ENCODE results near the gene RPL34.

Gene RPL34

DNA sequence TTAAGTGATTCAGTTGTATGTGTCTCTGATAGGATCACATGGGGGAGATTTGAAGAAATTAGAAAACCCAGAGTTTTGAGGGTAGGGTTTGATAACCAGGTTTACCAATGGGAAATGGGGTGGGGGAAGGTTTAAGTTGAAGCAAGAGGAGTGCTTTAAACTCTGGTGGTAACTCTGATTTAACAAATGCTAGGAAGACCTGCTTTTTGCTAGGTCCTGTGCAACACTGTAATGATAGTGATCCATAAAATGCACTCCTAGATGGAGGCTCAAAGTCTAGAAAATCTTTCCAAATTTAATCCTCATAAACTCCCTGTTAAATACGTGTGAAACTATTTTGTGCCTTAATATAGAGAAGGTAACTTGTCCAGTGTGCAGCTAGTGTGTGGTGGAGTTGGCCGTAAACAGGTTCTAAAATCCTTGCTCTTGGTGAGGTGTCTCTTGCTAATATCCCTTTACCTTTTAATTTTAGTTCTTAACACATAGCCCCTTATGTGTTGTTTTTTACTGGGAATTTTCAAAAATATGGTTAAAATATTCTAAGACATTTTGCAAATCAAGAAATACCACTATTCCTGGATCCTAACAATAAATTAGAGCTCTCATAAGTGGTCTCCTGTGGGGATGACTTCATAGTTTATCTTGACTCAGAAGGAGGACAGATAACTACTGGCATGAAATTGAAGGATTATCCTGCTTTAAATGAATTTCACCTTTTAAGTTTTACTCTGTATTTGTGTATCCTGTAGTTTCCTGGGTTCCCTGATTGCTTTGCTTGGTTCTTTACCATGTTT lies 4.1 kb downstream of the RPL34 start:
- no peak for DNase-seq (ENCODE audit: low spot score)

DNA sequence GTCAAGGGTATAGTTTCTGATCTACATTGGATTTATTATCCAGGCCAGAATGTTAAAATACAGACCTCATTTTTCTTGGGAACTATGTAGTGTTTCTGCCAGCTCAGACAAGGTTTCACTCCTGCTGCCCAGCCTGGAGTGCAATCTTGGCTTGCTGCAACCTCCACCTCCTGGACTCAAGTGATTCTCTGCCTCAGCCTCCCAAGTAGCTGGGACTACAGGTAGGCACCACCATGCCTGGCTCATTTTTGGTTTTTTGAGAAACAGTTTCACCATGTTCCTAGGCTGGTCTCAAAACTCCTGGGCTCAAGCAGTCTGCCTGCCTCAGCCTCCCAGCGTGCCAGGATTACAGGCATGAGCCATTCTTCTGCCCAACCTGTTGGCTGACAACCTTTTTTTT lies 5.7 kb downstream of the RPL34 start:
- no peak for DNase-seq (ENCODE audit: low spot score)

DNA sequence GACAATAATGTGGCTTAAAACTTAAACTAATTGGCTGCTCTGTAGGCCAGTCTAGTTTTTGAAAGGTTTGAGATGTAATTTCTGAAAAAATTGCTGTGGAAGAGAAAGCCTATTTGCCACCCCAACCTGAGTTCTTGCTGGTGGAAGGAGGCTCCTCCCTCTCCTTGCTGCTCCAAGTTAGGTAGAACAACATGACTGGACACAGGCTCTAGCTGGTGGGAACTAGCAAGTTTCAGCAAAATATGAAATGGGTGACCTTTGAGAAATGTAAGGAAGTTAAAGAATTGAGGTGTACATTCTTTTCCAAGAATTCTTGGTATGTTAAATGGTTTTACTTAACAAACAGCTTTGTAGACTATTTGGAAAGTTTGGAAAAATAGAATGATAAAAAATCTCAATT lies 8.0 kb downstream of the RPL34 start:
- DNase-seq (ENCODE audit: low spot score) = no peak

DNA sequence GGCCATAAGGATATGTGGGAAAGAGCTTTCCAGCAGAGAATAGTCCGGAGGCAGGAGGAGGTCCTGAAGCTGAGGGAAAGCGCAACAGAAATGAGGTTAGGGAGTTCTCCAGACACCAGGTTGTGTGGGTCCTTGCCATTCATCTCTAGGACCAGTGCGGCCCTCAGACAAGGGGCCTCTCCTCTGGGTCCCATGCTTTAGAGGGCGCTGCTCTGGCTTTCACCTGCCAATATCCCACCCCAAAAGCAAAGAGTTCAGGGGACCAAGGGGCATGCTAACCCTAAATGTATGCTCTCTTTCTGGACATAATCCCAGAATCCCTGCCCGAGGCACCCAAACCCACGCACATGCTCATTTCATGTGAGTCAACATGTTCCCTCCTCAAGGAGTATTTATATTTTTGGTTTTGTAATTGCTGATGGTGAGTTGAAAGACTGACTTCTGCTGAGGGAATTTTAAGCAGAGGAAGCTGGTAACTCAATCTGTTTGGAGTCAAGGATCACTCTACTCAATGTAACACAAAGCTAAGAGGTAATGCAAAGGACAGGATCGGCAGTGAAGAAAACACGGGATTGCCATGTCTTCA lies 14.8 kb downstream of the RPL34 start:
- DNase-seq (ENCODE audit: low spot score) = no peak

DNA sequence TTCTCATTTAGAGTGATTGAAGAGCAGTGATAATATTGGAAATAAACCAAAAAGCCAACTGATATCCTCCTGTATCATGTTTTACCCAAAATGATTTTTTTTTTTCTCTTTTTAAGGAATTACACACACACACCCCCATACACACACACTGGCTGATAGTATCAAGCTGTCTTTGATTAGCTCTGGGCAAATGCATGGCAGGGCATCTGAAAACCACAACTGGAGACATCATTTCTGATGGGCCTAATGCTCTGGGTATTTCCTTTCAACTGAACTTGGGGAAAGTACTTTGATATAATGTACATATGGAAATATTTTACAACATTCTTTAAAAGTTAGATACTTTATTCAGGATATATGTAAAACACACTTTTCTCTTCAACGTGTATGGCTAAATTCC lies 15.9 kb downstream of the RPL34 start:
- no peak for DNase-seq (ENCODE audit: low spot score)

DNA sequence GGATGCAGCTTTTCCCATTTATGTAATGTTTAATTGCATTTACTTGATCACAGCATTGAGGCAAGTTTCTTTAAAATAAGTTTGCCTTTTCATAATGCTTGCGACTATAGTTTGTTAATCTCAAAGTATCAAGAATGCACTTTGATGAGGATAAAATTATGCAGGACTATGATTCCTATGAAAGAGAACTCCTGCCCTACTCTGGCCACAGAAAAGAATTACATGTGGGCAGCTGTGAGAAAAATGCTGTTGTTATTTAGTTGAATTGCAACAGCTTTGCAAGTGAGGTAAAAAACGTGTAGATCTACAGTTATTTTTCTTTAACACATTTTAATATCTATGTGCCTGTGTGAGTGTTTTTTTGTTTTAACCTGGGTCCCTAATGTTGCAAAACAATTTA lies 17.5 kb downstream of the RPL34 start:
- no peak for DNase-seq (ENCODE audit: low spot score)

DNA sequence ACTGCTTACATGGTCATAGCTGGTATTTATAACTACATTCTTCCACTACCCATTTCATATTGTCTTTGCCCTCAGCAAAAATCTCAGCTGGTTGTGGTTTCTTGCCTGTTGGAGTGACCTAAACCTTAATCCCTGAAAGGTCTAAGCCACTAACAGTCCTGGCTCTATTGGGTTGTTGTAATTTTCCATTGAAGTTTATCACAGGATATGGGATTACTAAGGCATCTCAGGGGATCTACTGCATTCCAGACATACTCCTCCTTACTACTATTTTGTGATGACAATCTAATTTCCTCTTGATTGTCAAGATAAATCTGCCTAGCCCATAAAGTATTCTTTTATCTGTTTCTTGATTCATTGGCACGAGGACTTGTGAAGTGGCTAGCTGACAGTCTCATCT lies 23.9 kb downstream of the RPL34 start:
- no peak for DNase-seq (ENCODE audit: low spot score)

DNA sequence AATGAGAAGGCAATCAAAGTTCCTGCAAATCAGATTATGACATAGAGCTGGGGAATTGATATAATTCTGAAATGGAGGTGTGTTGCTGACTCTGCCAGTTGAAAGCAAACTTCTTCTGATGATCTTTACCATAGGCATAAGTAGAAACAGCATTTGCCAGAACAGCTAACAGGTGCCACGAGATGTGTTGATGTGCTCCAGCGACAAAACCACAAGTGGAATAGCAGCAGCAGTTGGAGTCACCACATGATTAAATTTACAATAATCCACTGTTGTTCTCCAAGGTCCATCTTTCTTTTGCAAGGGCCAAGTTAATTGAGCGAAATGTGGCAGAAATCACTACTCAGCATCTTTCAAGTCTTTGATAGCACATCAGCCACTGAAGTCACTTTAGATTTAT lies 26.3 kb downstream of the RPL34 start:
- DNase-seq (ENCODE audit: low spot score) = no peak

DNA sequence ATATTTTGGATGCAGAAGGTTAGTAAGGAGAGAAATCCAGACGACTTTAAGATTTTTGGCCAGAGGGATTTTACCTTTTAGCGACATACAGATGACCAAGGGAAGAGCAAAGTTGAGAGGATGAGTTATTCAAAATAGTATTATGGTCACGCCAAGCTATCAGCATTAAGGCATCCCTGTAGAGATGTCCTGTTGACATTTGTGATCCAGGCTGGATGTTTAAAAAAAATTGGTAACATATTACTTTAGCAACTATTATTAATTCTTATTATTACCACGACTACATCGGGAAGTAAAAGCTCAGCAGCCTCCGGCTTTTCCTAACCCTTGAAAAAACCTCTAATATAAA lies 29.5 kb downstream of the RPL34 start:
- no peak for DNase-seq (ENCODE audit: low spot score)

DNA sequence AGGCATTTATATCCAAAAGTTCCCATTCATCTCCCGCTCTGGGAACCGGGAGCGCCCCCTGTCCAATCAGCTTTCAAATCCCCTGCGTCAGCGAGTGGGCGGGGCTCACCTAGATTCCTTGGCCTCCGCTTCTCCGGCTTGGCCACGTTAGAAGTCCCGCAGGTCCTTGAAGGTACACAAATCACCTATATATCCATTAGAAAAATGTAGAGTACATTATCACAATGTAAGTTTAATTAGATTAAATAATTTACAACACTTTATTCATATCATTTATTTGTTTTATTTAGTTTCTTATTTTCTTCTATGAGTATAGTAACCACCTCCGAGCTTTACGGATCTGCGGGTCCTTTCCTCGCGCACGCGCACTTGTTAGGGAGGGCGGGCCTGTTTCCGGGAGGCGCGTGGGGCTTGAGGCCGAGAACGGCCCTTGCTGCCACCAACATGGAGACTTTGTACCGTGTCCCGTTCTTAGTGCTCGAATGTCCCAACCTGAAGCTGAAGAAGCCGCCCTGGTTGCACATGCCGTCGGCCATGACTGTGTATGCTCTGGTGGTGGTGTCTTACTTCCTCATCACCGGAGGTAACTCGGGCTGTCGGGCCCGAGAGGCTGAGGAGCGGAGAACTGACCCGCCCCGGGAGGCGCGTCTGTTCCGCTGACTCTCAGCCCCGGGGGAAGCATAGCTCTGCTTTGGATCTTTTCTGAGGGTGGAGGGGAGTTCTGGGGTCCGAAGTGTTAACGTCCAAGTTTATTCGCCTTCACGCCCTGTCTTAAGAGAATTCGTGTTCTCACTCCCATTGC lies 30.0 kb downstream of the RPL34 start, which contains the start of gene OSTC:
TSS of gene OSTC (plus strand) at position 388 of the 802 bp plus-strand sequence. CDS start at position 445, 57 bp downstream.
- DNase-seq (ENCODE audit: low spot score) = peak; percentile 96

DNA sequence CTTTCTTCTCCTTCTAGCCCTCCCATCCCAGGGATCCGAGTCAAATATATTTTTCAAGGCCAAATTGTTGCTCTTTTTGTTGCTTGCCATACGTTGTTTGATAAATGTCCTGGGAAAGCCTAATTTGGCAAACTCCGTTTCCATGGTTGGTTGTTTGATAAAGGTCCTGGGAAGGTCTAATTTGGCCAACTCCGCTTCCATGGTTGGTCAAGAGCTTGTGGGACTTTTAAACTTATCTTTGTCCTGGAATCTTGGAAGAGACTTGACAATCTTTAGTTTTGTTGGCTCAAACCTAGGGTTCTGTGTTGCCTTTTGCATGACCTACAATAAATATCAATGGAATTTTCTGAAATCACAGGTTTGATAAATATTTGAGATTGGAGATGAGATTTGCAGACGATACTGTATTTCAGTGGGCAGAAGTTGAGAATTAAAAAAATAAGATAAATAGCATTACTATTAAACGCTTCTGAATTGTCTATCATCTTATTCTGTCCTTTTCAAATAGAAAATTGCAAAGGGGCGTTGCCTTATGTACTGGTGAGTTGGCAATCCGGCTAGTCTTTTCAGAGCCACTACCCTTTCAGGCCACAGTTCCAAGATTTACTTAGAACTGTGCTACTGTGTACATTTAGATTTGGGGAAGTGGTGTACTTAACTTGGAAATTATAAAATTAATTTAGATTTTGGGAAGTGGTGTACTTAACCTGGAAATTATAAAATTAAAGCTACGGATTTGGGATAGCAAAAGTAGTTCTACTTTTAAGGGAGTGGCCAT lies 30.8 kb downstream of the RPL34 start:
- DNase-seq (ENCODE audit: low spot score) = no peak

DNA sequence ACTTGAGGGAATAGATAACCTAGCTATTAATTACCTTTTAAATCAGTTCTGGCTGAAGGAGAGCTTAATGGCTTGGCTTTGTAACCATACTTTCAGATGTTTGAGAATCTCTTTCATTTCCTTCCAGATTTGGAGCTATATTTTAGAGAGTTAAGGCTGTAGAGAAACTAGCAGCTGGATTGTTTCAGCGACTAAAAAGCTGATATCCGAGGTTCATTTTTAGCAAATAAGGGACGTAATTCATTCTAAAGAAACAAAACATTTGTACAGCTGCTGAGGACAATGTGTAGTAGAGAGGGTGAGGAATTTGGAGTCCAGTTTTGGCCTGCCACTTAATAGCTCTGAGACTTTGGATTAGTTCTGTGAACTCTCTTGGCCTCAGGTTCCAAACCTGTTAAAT lies 42.3 kb downstream of the RPL34 start:
- DNase-seq (ENCODE audit: low spot score) = no peak

DNA sequence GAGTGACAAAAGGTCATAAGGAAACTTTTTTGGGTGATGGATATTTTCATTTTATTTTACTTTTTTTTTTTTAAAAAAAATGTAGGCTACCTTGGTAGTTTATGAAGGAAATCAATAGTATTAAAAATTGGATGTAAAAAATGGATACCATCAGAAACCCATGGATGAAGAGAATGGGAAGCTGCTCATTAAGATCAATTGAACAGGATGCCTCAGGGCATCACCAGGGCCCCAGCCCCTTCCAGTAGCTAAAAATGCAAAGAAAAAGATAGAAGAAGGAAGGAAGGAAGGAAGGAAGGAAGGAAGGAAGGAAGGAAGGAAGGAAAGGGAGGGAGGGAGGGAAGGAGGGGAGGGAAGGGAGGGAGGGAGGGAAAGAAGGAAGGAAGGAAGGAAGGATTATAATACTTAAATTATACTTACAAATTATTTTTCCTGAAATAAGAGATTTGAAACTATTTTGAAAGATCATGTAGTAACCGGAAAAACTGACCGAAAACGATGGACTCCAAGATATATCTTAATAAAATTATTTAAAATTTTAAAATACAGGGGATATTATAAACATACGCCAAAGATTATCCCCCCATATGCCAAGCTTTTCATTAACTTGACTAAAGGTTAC lies 54.1 kb downstream of the RPL34 start:
- no peak for DNase-seq (ENCODE audit: low spot score)
